Osteoblast (primary cell): Measurements from ENCODE around the gene ANAPC10. TPM values are rescaled to one million over a fixed set of nuclear protein-coding genes. Genes with fewer than 3 reads are reported as not detected.

Experiments
- DNase-seq: peaks from one replicate; pipeline ENCODE4 v3.0.0; 2011; ENCODE audit warnings: low spot score, mixed read lengths; ENCODE audit not compliant: insufficient read length; ENCODE audit errors: missing footprints
- H2AFZ ChIP-seq: 2 replicates; pipeline ENCODE4 v1.6.0; 2011; ENCODE audit warnings: mild to moderate bottlenecking, low read length
- H3K27ac ChIP-seq: 2 replicates; pipeline ENCODE4 v1.5.1; 2011; ENCODE audit warnings: mild to moderate bottlenecking, low read depth, low read length, moderate library complexity
- H3K27me3 ChIP-seq: 2 replicates; pipeline ENCODE4 v1.6.0; 2012; ENCODE audit warnings: mild to moderate bottlenecking, control low read depth, inconsistent platforms, low read length, moderate library complexity; ENCODE audit not compliant: insufficient read depth
- H3K36me3 ChIP-seq: 2 replicates; pipeline ENCODE4 v1.5.1; 2011; ENCODE audit warnings: mild to moderate bottlenecking, low read length, control low read depth, moderate library complexity; ENCODE audit not compliant: insufficient read depth
- H3K4me1 ChIP-seq: 2 replicates; pipeline ENCODE4 v1.5.1; 2011; ENCODE audit warnings: mild to moderate bottlenecking, low read length, control low read depth, moderate library complexity; ENCODE audit not compliant: insufficient read depth
- H3K4me2 ChIP-seq: 2 replicates; pipeline ENCODE4 v1.6.0; 2011; ENCODE audit warnings: mild to moderate bottlenecking, low read length; ENCODE audit not compliant: insufficient read depth
- H3K4me3 ChIP-seq: fragments of 200-600 bp; sonication (generic); 3 replicates; pipeline ENCODE4 v1.5.1; 2012; ENCODE audit warnings: mild to moderate bottlenecking, low read length, inconsistent platforms; ENCODE audit not compliant: insufficient read depth
- H3K79me2 ChIP-seq: 2 replicates; pipeline ENCODE4 v1.6.0; 2012; ENCODE audit warnings: mild to moderate bottlenecking, low read length, control low read depth, inconsistent platforms; ENCODE audit not compliant: insufficient read depth
- H3K9me3 ChIP-seq: 2 replicates; pipeline ENCODE4 v1.5.1; 2011; ENCODE audit warnings: low read depth, low read length, control low read depth
- H4K20me1 ChIP-seq: 2 replicates; pipeline ENCODE4 v1.6.0; 2012; ENCODE audit warnings: mild to moderate bottlenecking, low read length, control low read depth; ENCODE audit not compliant: insufficient read depth
- CTCF ChIP-seq: IDR thresholded peaks from 2 replicates; pipeline ENCODE4 v1.5.1; 2011; ENCODE audit warnings: mild to moderate bottlenecking, low read depth, low read length, moderate library complexity; ENCODE audit errors: extremely low read depth
- total RNA-seq: library from RNA; depleted of rRNA; stranded (reverse); fragments of >200 nt; gene quantifications from 2 replicates; pipeline ENCODE4 v1.2.3, GENCODE V29; 2012

ANAPC10 gene
- total RNA-seq, 1 donor: 22.8 TPM

- no peak for TF ChIP-seq CTCF
- no peaks in the 10 kb centered on the region for H3K4me1 ChIP-seq
- no peak overlapping the region for H3K4me3 ChIP-seq
- H3K27ac ChIP-seq: no peak overlapping the region
- H3K36me3 ChIP-seq: no peaks in the 10 kb centered on the region
- no peak overlapping the region for H3K4me2 ChIP-seq
- no peak overlapping the region for H2AFZ ChIP-seq
- H3K27me3 ChIP-seq: no peaks in the 10 kb centered on the region
- DNase-seq: no peak
- no peaks in the 10 kb centered on the region for H3K79me2 ChIP-seq
- H4K20me1 ChIP-seq: no peaks in the 10 kb centered on the region
- no peaks in the 10 kb centered on the region for H3K9me3 ChIP-seq
Measured at GRCh38 chr4:144969821-144970220, 128.2 kb downstream of the ANAPC10 start.

GRCh38 chr4:144968606-144969005 is 129.4 kb downstream of the ANAPC10 start:
- Histone ChIP-seq H3K27ac (no peak overlapping the region), H3K27me3 (no peaks in the 10 kb centered on the region), H3K4me2 (no peak overlapping the region), H3K4me1 (no peaks in the 10 kb centered on the region), H3K9me3 (no peaks in the 10 kb centered on the region), H3K36me3 (no peaks in the 10 kb centered on the region), H3K79me2 (no peaks in the 10 kb centered on the region), H2AFZ (no peak overlapping the region), H3K4me3 (no peak overlapping the region), H4K20me1 (no peaks in the 10 kb centered on the region)
- DNase-seq: no peak
- no peak for TF ChIP-seq CTCF

DNA sequence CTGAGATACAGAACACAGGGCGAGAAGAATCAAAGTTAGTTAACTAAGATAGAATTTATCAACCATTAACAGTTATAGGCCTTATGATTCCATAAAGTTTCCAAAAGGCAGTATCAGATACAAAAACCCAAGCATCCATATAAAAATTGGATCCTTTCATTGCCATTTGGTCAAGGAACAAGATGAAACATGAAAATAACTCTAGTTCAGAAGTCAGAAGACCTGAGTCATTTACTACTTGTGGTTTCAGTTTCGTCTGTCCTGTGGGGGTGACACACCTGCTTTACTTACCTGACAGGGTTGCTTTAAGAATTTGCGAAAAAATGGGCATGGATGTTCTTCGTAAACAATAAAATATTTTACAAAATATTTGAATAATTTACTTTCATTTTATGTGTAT is 130.8 kb downstream of the ANAPC10 start:
- no peak overlapping the region for H3K4me3 ChIP-seq
- TF ChIP-seq CTCF: no peak
- H3K79me2 ChIP-seq: no peaks in the 10 kb centered on the region
- H3K27me3 ChIP-seq: no peaks in the 10 kb centered on the region
- H4K20me1 ChIP-seq: no peaks in the 10 kb centered on the region
- no peak for DNase-seq
- H3K9me3 ChIP-seq: no peaks in the 10 kb centered on the region
- H2AFZ ChIP-seq: no peak overlapping the region
- no peak overlapping the region for H3K4me2 ChIP-seq
- no peaks in the 10 kb centered on the region for H3K4me1 ChIP-seq
- no peaks in the 10 kb centered on the region for H3K36me3 ChIP-seq
- H3K27ac ChIP-seq: no peak overlapping the region

DNA sequence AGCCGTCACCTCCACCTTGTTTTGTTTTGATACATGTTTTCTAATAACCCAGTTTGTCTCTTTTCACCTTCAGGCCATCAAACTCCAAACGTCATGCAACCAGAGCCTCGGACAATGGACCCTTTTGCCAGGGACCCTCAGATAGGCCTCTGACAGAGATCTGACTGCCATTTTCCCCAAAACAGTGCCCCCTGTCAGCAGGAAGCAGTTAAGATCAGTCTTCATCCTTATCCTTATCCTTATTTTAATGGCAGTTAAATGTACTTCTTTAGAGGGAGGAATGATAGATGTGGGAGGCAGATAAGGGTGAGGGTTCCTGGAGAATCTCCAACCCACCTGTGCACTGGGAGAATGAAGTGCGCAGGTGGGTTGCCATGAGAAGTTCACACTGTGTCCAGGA is 135.7 kb downstream of the ANAPC10 start:
- no peaks in the 10 kb centered on the region for H3K79me2 ChIP-seq
- DNase-seq: no peak
- no peak for TF ChIP-seq CTCF
- no peak overlapping the region for H3K27ac ChIP-seq
- H3K36me3 ChIP-seq: no peaks in the 10 kb centered on the region
- no peaks in the 10 kb centered on the region for H4K20me1 ChIP-seq
- H2AFZ ChIP-seq: no peak overlapping the region
- no peaks in the 10 kb centered on the region for H3K4me1 ChIP-seq
- H3K9me3 ChIP-seq: no peaks in the 10 kb centered on the region
- H3K4me3 ChIP-seq: no peak overlapping the region
- H3K4me2 ChIP-seq: no peak overlapping the region
- no peaks in the 10 kb centered on the region for H3K27me3 ChIP-seq
